ENCODE results near the gene MAGT1. TPM values are rescaled to one million over a fixed set of nuclear protein-coding genes. Genes with fewer than 3 reads are reported as not detected.

MAGT1 gene
- polyA plus RNA-seq, 3 donors, result 18.0 to 29.3 (median 20.0) TPM

- peak overlapping the region in 1 of 2 donors; percentile 30 for H3K27ac ChIP-seq (ENCODE audit: low read depth in 1 of 2, low read length in 2 of 2)
- intact Hi-C loops (cut with micrococcal nuclease), result no loop called here
- Mint-ChIP-seq H3K4me3 (no peak overlapping the region), H3K36me3 (no peaks in the 10 kb centered on the region), H3K27ac (peak overlapping the region in 6 of 7 donors; percentile 4 to 73 (median 42)), H3K4me1 (peaks cover 16% of the 10 kb centered on the region), H3K9me3 (peaks cover 0 to 3% (median 0%) of the 10 kb centered on the region in 7 donors), H3K27me3 (ENCODE audit: low read depth in 3 of 3) (no peaks in the 10 kb centered on the region)
- no peaks in the 10 kb centered on the region for H3K27me3 ChIP-seq (ENCODE audit: control insufficient read depth in 2 of 2, insufficient read depth in 2 of 2, low read length in 2 of 2)
- H3K4me1 ChIP-seq (ENCODE audit: control insufficient read depth in 1 of 2, insufficient read depth in 2 of 2, low read length in 2 of 2), result peaks cover 20 to 29% of the 10 kb centered on the region in 2 donors
- peaks cover 5% of the 10 kb centered on the region for H3K79me2 ChIP-seq (ENCODE audit: insufficient read depth, low read length)
- H3K4me2 ChIP-seq (replicated peaks; ENCODE audit: extremely low read depth, low read length, poor library complexity, severe bottlenecking), result no peak overlapping the region
- no peak overlapping the region for H3K9ac ChIP-seq (ENCODE audit: insufficient read depth, low read length, poor library complexity, severe bottlenecking)
- peak in 2 of 3 donors; percentile 7 to 32 for DNase-seq
- WGBS (ENCODE audit: insufficient coverage), result no CpG with 5 or more reads among the region's 4 CpGs
- H3K36me3 ChIP-seq (replicated peaks in 1 of 2; ENCODE audit: control insufficient read depth in 1 of 2, insufficient read depth in 2 of 2, low read length in 2 of 2), result no peaks in the 10 kb centered on the region
- H3K4me3 ChIP-seq (replicated peaks in 1 of 3; ENCODE audit: low read depth in 2 of 3, low read length in 3 of 3), result no peak overlapping the region
- TF ChIP-seq, protein P1, sequence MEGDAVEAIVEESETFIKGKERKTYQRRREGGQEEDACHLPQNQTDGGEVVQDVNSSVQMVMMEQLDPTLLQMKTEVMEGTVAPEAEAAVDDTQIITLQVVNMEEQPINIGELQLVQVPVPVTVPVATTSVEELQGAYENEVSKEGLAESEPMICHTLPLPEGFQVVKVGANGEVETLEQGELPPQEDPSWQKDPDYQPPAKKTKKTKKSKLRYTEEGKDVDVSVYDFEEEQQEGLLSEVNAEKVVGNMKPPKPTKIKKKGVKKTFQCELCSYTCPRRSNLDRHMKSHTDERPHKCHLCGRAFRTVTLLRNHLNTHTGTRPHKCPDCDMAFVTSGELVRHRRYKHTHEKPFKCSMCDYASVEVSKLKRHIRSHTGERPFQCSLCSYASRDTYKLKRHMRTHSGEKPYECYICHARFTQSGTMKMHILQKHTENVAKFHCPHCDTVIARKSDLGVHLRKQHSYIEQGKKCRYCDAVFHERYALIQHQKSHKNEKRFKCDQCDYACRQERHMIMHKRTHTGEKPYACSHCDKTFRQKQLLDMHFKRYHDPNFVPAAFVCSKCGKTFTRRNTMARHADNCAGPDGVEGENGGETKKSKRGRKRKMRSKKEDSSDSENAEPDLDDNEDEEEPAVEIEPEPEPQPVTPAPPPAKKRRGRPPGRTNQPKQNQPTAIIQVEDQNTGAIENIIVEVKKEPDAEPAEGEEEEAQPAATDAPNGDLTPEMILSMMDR (IDR thresholded peaks at IDR 0.05), result no peak
- no peaks in the 10 kb centered on the region for H4K20me1 ChIP-seq (ENCODE audit: insufficient read depth, low read length)
- H3K9me3 ChIP-seq (replicated peaks in 1 of 2; ENCODE audit: control insufficient read depth in 1 of 2, insufficient read depth in 1 of 2, low read length in 2 of 2), result no peaks in the 10 kb centered on the region
- H2AFZ ChIP-seq (ENCODE audit: insufficient read depth, low read depth, low read length, poor library complexity, severe bottlenecking), result no peak overlapping the region
These were observed 42.9 kb upstream of the MAGT1 start for GRCh38 chrX:77938083-77938680.

- no peaks in the 10 kb centered on the region for H3K27me3 Mint-ChIP-seq (ENCODE audit: low read depth in 3 of 3)
- Histone ChIP-seq H3K79me2 (ENCODE audit: insufficient read depth, low read length) (peaks cover 5% of the 10 kb centered on the region), H3K4me2 (replicated peaks; ENCODE audit: extremely low read depth, low read length, poor library complexity, severe bottlenecking) (no peak overlapping the region), H3K36me3 (replicated peaks in 1 of 2; ENCODE audit: control insufficient read depth in 1 of 2, insufficient read depth in 2 of 2, low read length in 2 of 2) (no peaks in the 10 kb centered on the region), H3K9me3 (replicated peaks in 1 of 2; ENCODE audit: control insufficient read depth in 1 of 2, insufficient read depth in 1 of 2, low read length in 2 of 2) (no peaks in the 10 kb centered on the region), H3K27ac (ENCODE audit: low read depth in 1 of 2, low read length in 2 of 2) (no peak overlapping the region), H4K20me1 (ENCODE audit: insufficient read depth, low read length) (no peaks in the 10 kb centered on the region), H3K9ac (ENCODE audit: insufficient read depth, low read length, poor library complexity, severe bottlenecking) (no peak overlapping the region), H3K4me1 (ENCODE audit: control insufficient read depth in 1 of 2, insufficient read depth in 2 of 2, low read length in 2 of 2) (peaks cover 11 to 22% of the 10 kb centered on the region in 2 donors), H3K27me3 (ENCODE audit: control insufficient read depth in 2 of 2, insufficient read depth in 2 of 2, low read length in 2 of 2) (no peaks in the 10 kb centered on the region), H3K4me3 (replicated peaks in 1 of 3; ENCODE audit: low read depth in 2 of 3, low read length in 3 of 3) (no peak overlapping the region), H2AFZ (ENCODE audit: insufficient read depth, low read depth, low read length, poor library complexity, severe bottlenecking) (no peak overlapping the region)
- no CpG with 5 or more reads among the region's 3 CpGs for WGBS (ENCODE audit: insufficient coverage)
- TF ChIP-seq, protein P1 (IDR thresholded peaks at IDR 0.05), result no peak
- peaks cover 0 to 7% (median 0%) of the 10 kb centered on the region in 7 donors for H3K9me3 Mint-ChIP-seq
- intact Hi-C loops (cut with micrococcal nuclease), result no loop called here
- H3K36me3 Mint-ChIP-seq, result no peaks in the 10 kb centered on the region
- peaks cover 11% of the 10 kb centered on the region for H3K4me1 Mint-ChIP-seq
- DNase-seq, result no peak
- no peak overlapping the region for H3K4me3 Mint-ChIP-seq
- H3K27ac Mint-ChIP-seq, result no peak overlapping the region
These were observed 42.1 kb upstream of the MAGT1 start for GRCh38 chrX:77937291-77937690.
